Aorta (tissue), 5 donors: ENCODE data around the gene GPRASP2. TPM values are rescaled to one million over a fixed set of nuclear protein-coding genes. Genes with fewer than 3 reads are reported as not detected.

Experiments
- ATAC-seq: fragments of 200-7000 bp; cut with Tn5 transposase; one replicate; pipeline ENCODE4 v1.9.1; 2022; ENCODE audit warnings: moderate library complexity; ENCODE audit not compliant: low FRiP score
- DNase-seq, 2 donors: peaks; one replicate each; pipeline ENCODE4 v3.0.0-alpha.2; 2020
- H3K27ac ChIP-seq, 2 donors: one replicate each; pipeline ENCODE4 v1.5.1; 2013; ENCODE audit warnings: low read length in 2 of 2, mild to moderate bottlenecking in 2 of 2, moderate library complexity in 2 of 2, control low read depth in 1 of 2, inconsistent platforms in 1 of 2, low read depth in 1 of 2
- H3K27me3 ChIP-seq, 2 donors: one replicate each; pipeline ENCODE4 v1.6.1; 2013; ENCODE audit warnings: control low read depth in 1 of 2, low read length in 1 of 2, mild to moderate bottlenecking in 1 of 2, moderate library complexity in 1 of 2; ENCODE audit not compliant: insufficient read depth in 2 of 2, control insufficient read depth in 1 of 2
- H3K36me3 ChIP-seq, 2 donors: one replicate each; pipeline ENCODE4 v1.6.1; 2013; ENCODE audit warnings: control low read depth in 1 of 2, low read length in 1 of 2, mild to moderate bottlenecking in 1 of 2; ENCODE audit not compliant: insufficient read depth in 2 of 2, control insufficient read depth in 1 of 2
- H3K4me1 ChIP-seq, 2 donors: one replicate each; pipeline ENCODE4 v1.6.1; 2013; ENCODE audit warnings: low read length in 2 of 2, control low read depth in 1 of 2, mild to moderate bottlenecking in 1 of 2, moderate library complexity in 1 of 2; ENCODE audit not compliant: insufficient read depth in 2 of 2, control insufficient read depth in 1 of 2
- H3K4me3 ChIP-seq, 2 donors: one replicate each; pipeline ENCODE4 v1.5.1; 2013; ENCODE audit warnings: low read length in 2 of 2, control low read depth in 1 of 2, mild to moderate bottlenecking in 1 of 2
- H3K9me3 ChIP-seq: one replicate; pipeline ENCODE4 v1.6.1; 2013; ENCODE audit warnings: mild to moderate bottlenecking, low read length; ENCODE audit not compliant: control insufficient read depth
- WGBS, 2 donors: extraction: QIAGEN DNeasy Blood & Tissue Kit; methylation state at CpG; one replicate each; pipeline ENCODE4 v1.1.7; 2013; 5-methylcytosine and 5-hydroxymethylcytosine counted together
- intact Hi-C, 2 donors: fragments of 100-400 bp; cut with DNase I; formaldehyde crosslinking; loops; one replicate each; pipeline versions ENCODE4 v1.14.2 to v1.15.0; 2022
- polyA plus RNA-seq, 2 donors: library from polyadenylated mRNA; stranded (reverse); fragments of 200-250 nt; gene quantifications; one replicate each; pipeline ENCODE4 v1.2.3, GENCODE V29; 2013
- total RNA-seq, 2 donors: library from RNA; stranded (reverse); fragmentation: NEBNext Ultra II Directional; extraction: Animal tissue kit (Norgen Biotek cat#: 25700); gene quantifications; one replicate each; pipeline ENCODE4 v1.2.1, GENCODE V29; 2021
- donor health status: healthy with polysubstance abuse.
- donor health status: Bipolar disorder and iron deficiency.
- donor health status: DM: no; HTN: no; CAD: no.
- donor health status: DM: no; HTN: no; CAD: no.
- donor health status: DM: yes; HTN: yes; CAD: no.

Gene GPRASP2
- total and polyA plus RNA-seq, 4 donors: 6.6 to 15.3 (median 9.1) TPM

- ATAC-seq (no peak), DNase-seq (no peak)
- Histone ChIP-seq H3K4me1 (no peaks in the 10 kb centered on the region), H3K36me3 (no peaks in the 10 kb centered on the region), H3K9me3 (no peaks in the 10 kb centered on the region), H3K4me3 (no peak overlapping the region), H3K27me3 (no peaks in the 10 kb centered on the region), H3K27ac (no peak overlapping the region)
- intact Hi-C loops: no loop called here
Observed at GRCh38 chrX:102696306-102696705, 15.9 kb upstream of the GPRASP2 start.

DNA sequence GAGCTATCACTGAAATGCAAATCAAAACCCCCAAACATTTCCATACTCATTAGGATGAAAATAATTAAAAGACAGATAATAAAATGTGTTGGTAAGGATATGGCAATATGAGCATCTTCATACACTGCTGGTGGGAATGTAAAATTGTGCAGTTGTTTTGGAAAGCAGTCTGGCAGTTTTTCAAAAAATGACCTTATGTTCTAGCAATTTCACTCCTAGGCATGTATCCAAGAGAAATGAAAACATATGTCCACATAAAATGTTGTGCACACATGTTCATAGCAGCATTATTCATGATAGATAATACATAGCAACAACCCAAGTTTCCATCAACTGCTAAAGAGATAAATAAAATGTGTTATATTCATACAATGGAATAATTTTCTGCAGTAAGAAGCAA, 14.8 kb upstream of the GPRASP2 start:
- Histone ChIP-seq H3K27me3 (no peaks in the 10 kb centered on the region), H3K36me3 (no peaks in the 10 kb centered on the region), H3K9me3 (no peaks in the 10 kb centered on the region), H3K27ac (no peak overlapping the region), H3K4me1 (no peaks in the 10 kb centered on the region), H3K4me3 (no peak overlapping the region)
- ATAC-seq (no peak), DNase-seq (no peak)
- intact Hi-C loops: no loop called here

DNA sequence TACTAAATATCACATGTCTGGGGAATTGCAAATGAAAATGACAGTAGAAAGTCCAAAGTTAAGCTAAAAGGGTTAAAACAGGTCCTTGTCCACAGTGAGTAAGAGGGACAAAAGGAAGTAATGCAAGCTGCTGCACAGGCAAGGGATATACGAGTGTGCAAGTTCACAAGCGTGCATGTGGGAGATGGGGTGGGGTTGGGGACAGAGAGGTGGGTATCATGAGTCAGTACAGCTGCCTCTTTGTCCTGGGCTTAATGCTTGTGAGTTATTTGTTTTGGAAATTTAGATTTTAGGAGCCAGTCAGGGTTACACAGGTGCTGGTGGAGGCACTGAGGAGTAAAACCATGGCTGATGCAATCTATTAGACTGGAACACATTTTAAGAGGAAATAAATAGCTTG, 3.3 kb upstream of the GPRASP2 start:
- H3K36me3 ChIP-seq: no peaks in the 10 kb centered on the region
- H3K4me1 ChIP-seq: no peaks in the 10 kb centered on the region
- WGBS, 2 donors: 49 to 69% methylated on average over 2 of the region's 2 CpGs
- no peak overlapping the region for H3K27ac ChIP-seq
- intact Hi-C loops: no loop called here
- H3K4me3 ChIP-seq: no peak overlapping the region
- no peak for ATAC-seq
- DNase-seq: no peak
- H3K9me3 ChIP-seq: no peaks in the 10 kb centered on the region
- H3K27me3 ChIP-seq: no peaks in the 10 kb centered on the region

GRCh38 chrX:102711872-102712215, 404 bp upstream of the GPRASP2 start:
- DNase-seq (no peak), ATAC-seq (peak; percentile 19)
- Histone ChIP-seq H3K36me3 (no peaks in the 10 kb centered on the region), H3K9me3 (no peaks in the 10 kb centered on the region), H3K4me1 (no peaks in the 10 kb centered on the region), H3K27me3 (no peaks in the 10 kb centered on the region), H3K27ac (no peak overlapping the region), H3K4me3 (peak overlapping the region; percentile 13 to 50)
- intact Hi-C loops: loop anchor here (2.0 to 10.0 kb wide), 5 partner anchors 53 to 150 kb away; partner anchors contain the start of genes ARMCX5 (in 2 of the 2) and GPRASP1 (in 1 of the 2)
- 5 to 29% methylated on average over 19 of the region's 19 CpGs for WGBS, 2 donors

DNA sequence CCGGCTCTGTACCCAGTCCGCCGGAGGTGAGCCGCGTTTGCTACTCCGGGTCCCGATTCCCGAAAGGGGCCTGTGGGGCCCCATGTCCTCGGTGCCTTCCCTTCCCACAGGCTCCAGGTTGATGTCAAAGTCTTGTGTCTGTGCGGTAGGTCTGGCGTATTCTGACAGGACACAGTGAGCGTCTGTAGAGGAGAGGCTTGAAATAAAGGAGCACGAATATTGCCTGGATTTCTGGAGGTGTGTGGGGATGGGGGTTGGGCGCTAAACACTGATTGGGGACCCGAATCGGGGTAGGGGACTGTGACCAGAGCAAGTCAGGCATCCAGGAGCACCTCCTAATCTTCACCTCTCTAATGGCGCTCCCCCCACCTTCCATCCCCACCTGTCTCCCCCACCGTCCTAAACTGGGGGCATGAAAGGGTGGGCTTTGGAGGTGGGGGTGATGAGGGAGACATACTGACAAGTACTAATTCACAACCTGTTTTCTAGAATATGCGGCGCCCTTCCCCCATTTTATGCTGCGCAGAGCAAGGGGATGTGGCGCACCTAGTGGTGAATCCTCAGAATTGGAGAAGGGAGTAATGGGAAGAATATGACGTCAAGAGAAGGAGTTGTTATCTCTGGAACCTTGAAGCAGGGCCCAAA, 855 bp downstream of the GPRASP2 start:
- Histone ChIP-seq H3K27ac (peak overlapping the region in 1 of 2 donors; percentile 66), H3K9me3 (no peaks in the 10 kb centered on the region), H3K27me3 (no peaks in the 10 kb centered on the region), H3K4me3 (peak overlapping the region; percentile 13 to 50), H3K4me1 (no peaks in the 10 kb centered on the region), H3K36me3 (no peaks in the 10 kb centered on the region)
- intact Hi-C loops: loop anchor here (2.0 to 10.0 kb wide), 5 partner anchors 52 to 149 kb away; partner anchors contain the start of genes ARMCX5 (in 2 of the 2) and GPRASP1 (in 1 of the 2)
- peak in 1 of 2 donors; percentile 68 for DNase-seq
- peak; percentile 81 for ATAC-seq
- 0 to 28% methylated on average over 18 to 23 of the region's 23 CpGs for WGBS, 2 donors

DNA sequence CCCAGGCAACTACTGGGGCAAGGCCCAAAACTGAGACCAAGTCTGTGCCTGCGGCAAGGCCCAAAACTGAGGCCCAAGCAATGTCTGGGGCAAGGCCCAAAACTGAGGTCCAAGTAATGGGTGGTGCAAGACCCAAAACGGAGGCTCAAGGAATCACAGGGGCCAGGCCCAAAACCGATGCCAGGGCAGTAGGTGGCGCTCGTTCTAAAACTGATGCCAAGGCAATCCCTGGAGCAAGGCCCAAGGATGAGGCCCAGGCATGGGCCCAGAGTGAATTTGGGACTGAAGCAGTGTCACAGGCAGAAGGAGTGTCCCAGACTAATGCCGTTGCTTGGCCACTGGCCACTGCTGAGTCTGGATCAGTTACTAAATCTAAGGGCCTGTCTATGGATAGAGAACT, 2.7 kb downstream of the GPRASP2 start:
- ATAC-seq (no peak), DNase-seq (no peak)
- Histone ChIP-seq H3K4me3 (no peak overlapping the region), H3K9me3 (no peaks in the 10 kb centered on the region), H3K36me3 (no peaks in the 10 kb centered on the region), H3K4me1 (no peaks in the 10 kb centered on the region), H3K27me3 (no peaks in the 10 kb centered on the region), H3K27ac (no peak overlapping the region)
- intact Hi-C loops: loop anchor here (5.0 to 10.0 kb wide), 4 partner anchors 50 to 147 kb away; partner anchors contain the start of genes ARMCX5 (in 1 of the 2) and GPRASP1 (in 1 of the 2)
- 56 to 58% methylated on average over 6 of the region's 6 CpGs for WGBS, 2 donors

- H3K27me3 ChIP-seq: no peaks in the 10 kb centered on the region
- H3K4me3 ChIP-seq: no peak overlapping the region
- H3K27ac ChIP-seq: no peak overlapping the region
- no peaks in the 10 kb centered on the region for H3K4me1 ChIP-seq
- H3K9me3 ChIP-seq: no peaks in the 10 kb centered on the region
- WGBS, 2 donors: 86 to 90% methylated on average over 5 of the region's 5 CpGs
- ATAC-seq (no peak), DNase-seq (no peak)
- intact Hi-C loops: loop anchor here (10.0 kb wide), 2 partner anchors 49 to 121 kb away; partner anchors contain the start of gene ARMCX5 (in 1 of the 2)
- H3K36me3 ChIP-seq: no peaks in the 10 kb centered on the region
Observed at GRCh38 chrX:102715967-102716366, 3.7 kb downstream of the GPRASP2 start.

DNA sequence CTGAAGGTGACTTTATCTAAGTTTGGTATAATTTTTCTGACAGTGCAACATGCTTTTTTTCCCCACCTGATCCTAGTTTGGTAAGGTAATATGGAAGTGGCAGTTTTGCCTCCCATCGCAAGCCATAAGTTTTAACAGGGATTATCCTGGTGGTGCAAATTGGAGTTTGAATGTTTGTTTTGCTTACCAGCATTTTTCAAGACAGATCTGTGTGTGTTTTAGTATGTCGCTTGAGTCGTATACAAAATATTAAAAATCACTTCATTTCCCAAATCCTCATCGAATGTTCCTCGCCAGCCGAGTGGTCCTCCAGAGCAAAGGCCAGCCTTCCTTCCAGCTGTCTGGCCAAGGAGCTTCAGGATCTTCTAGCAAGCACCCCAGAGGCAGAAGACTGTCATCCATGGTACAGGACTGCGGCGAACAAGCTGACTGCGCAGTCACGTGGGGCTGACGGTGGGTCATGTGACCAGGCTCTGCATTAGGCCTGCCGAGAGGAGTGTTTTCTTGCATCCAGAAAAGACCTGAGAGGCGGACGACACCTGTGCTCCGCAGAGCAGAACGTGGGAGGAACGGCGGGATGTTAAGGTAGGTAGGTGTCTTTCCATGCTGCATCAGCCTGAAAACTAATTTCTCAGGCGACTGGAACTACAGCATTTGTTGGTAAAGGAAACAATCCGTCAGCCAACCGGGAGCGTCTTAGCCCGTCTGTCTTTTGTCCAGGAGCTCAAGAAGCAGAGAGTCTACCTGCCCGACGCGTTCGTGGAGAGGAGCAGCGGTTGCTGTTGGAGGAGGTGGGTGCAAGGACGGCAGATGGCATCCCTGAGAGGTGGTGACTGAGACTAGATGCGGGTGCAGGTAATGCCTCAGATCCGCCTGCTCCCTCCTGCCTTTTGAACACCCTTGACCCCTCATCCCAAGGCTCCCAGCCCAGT, 8.3 kb downstream of the GPRASP2 start, which contains the start of gene GPRASP3:
Gene GPRASP3, plus strand, starts transcription at position 507 of the 932 bp plus-strand sequence. CDS start 28,253 bp downstream, outside the sequence.
- no peaks in the 10 kb centered on the region for H3K9me3 ChIP-seq
- ATAC-seq: peak; percentile 86
- H3K4me1 ChIP-seq: peaks cover 0 to 2% of the 10 kb centered on the region in 2 donors
- no peaks in the 10 kb centered on the region for H3K27me3 ChIP-seq
- 21 to 39% methylated on average over 31 of the region's 31 CpGs for WGBS, 2 donors
- no peak within 1 kb of the TSS for H3K27ac ChIP-seq
- H3K4me3 ChIP-seq: no peak within 1 kb of the TSS
- DNase-seq: peak; percentile 81 to 90
- no peaks in the 10 kb centered on the region for H3K36me3 ChIP-seq
- intact Hi-C loops: no loop called here
